ENCODE results near the gene GUCY1B1.

DNA sequence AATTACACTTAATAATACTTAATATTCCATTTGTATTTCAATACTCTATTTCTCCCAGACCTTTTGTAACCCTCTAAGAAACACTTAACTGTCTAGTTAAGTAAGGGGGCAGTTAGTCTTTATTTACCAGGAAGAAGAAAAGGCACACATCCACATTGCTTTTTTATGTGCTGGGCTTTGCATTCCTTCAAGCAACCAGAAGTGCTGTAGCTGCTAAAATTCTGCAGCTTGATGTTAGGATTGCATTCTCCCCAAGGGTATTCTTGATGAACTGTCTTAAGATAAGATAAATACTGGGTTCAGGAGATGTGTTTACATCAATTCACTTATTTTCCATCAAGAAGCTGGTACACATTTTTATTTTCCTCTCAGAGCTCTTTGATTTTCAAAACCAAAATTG, 83.3 kb downstream of the GUCY1B1 start:
- TF ChIP-seq, protein P1, sequence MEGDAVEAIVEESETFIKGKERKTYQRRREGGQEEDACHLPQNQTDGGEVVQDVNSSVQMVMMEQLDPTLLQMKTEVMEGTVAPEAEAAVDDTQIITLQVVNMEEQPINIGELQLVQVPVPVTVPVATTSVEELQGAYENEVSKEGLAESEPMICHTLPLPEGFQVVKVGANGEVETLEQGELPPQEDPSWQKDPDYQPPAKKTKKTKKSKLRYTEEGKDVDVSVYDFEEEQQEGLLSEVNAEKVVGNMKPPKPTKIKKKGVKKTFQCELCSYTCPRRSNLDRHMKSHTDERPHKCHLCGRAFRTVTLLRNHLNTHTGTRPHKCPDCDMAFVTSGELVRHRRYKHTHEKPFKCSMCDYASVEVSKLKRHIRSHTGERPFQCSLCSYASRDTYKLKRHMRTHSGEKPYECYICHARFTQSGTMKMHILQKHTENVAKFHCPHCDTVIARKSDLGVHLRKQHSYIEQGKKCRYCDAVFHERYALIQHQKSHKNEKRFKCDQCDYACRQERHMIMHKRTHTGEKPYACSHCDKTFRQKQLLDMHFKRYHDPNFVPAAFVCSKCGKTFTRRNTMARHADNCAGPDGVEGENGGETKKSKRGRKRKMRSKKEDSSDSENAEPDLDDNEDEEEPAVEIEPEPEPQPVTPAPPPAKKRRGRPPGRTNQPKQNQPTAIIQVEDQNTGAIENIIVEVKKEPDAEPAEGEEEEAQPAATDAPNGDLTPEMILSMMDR (IDR thresholded peaks at IDR 0.05; ENCODE audit: poor library complexity, severe bottlenecking): no peak
- TF ChIP-seq RAD21 (conservative IDR thresholded peaks at IDR 0.05) (no peak), EZH2 (IDR thresholded peaks at IDR 0.05; ENCODE audit: borderline replicate concordance, insufficient read depth, low read length, poor library complexity, severe bottlenecking) (no peak)
- TF ChIP-seq, protein P2, sequence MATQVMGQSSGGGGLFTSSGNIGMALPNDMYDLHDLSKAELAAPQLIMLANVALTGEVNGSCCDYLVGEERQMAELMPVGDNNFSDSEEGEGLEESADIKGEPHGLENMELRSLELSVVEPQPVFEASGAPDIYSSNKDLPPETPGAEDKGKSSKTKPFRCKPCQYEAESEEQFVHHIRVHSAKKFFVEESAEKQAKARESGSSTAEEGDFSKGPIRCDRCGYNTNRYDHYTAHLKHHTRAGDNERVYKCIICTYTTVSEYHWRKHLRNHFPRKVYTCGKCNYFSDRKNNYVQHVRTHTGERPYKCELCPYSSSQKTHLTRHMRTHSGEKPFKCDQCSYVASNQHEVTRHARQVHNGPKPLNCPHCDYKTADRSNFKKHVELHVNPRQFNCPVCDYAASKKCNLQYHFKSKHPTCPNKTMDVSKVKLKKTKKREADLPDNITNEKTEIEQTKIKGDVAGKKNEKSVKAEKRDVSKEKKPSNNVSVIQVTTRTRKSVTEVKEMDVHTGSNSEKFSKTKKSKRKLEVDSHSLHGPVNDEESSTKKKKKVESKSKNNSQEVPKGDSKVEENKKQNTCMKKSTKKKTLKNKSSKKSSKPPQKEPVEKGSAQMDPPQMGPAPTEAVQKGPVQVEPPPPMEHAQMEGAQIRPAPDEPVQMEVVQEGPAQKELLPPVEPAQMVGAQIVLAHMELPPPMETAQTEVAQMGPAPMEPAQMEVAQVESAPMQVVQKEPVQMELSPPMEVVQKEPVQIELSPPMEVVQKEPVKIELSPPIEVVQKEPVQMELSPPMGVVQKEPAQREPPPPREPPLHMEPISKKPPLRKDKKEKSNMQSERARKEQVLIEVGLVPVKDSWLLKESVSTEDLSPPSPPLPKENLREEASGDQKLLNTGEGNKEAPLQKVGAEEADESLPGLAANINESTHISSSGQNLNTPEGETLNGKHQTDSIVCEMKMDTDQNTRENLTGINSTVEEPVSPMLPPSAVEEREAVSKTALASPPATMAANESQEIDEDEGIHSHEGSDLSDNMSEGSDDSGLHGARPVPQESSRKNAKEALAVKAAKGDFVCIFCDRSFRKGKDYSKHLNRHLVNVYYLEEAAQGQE (IDR thresholded peaks at IDR 0.05; ENCODE audit: borderline replicate concordance): no peak
